Transverse colon (tissue), 4 donors: Measurements from ENCODE around the gene LPCAT4. TPM values are rescaled to one million over a fixed set of nuclear protein-coding genes. Genes with fewer than 3 reads are reported as not detected.
"Not testable (repeated sequence)": the region's sequence is repeated elsewhere in the genome, so short reads cannot be mapped to it uniquely, and the experiment has no call there.

Experiments used
- DNase-seq: peaks from one replicate; pipeline ENCODE4 v3.0.0-alpha.2; 2019
- H3K27ac ChIP-seq, 4 donors: fragments of 200-600 bp; sonication (generic); 2 replicates each; pipeline ENCODE4 v1.5.1; 2016 to 2018; ENCODE audit warnings: inconsistent platforms in 4 of 4
- H3K27me3 ChIP-seq: fragments of 200-600 bp; sonication (generic); 2 replicates; pipeline ENCODE4 v1.5.1; 2017; ENCODE audit warnings: inconsistent platforms
- H3K36me3 ChIP-seq, 4 donors: fragments of 200-600 bp; sonication (generic); 2 replicates each; pipeline ENCODE4 v1.5.1; 2017 to 2019; ENCODE audit warnings: inconsistent platforms in 4 of 4
- H3K4me1 ChIP-seq, 4 donors: fragments of 200-600 bp; sonication (generic); 2 replicates each; pipeline ENCODE4 v1.5.1; 2017 to 2020; ENCODE audit warnings: inconsistent platforms in 4 of 4
- H3K4me3 ChIP-seq, 4 donors: fragments of 200-600 bp; sonication (generic); 1 replicate in 1 of 4; 2 replicates in 3 of 4; pipeline versions ENCODE4 v1.5.1 to v1.6.1; 2017 to 2019; ENCODE audit warnings: inconsistent platforms in 4 of 4
- H3K9me3 ChIP-seq, 2 donors: fragments of 200-600 bp; sonication (generic); 2 replicates each; pipeline ENCODE4 v1.5.1; 2017 to 2019; ENCODE audit warnings: inconsistent platforms in 2 of 2
- CTCF ChIP-seq, 5 experiments: fragments of 200-600 bp in 3 of 5; fragments of 450-650 bp in 2 of 5; sonication (generic) in 3 of 5; IDR thresholded peaks; 1 replicate in 2 of 5; 2 replicates in 3 of 5; pipeline ENCODE4 v1.5.1; 2016 to 2017; ENCODE audit warnings: antibody characterized with exemption in 5 of 5, inconsistent platforms in 3 of 5, mild to moderate bottlenecking in 2 of 5, moderate library complexity in 1 of 5
- EP300 ChIP-seq: sonication (generic); formaldehyde crosslinking; IDR thresholded peaks from one replicate; pipeline ENCODE4 v1.6.1; 2017; ENCODE audit warnings: antibody characterized with exemption, low read depth
- POLR2A ChIP-seq: fragments of 450-650 bp; IDR thresholded peaks from one replicate; pipeline ENCODE4 v1.6.1; 2016; ENCODE audit warnings: antibody characterized with exemption, mild to moderate bottlenecking, moderate library complexity
- POLR2AphosphoS5 ChIP-seq, 3 donors: sonication (generic); formaldehyde crosslinking; IDR thresholded peaks; one replicate each; pipeline ENCODE4 v1.6.1; 2016; ENCODE audit warnings: antibody characterized with exemption in 3 of 3
- WGBS, 2 donors: methylation state at CpG; one replicate each; pipeline ENCODE4 v1.1.5; 2018; ENCODE audit warnings: low coverage in 1 of 2; 5-methylcytosine and 5-hydroxymethylcytosine counted together
- in situ Hi-C, 4 donors: fragments of 200-750 bp; cut with MboI; loops; one replicate each; pipeline versions ENCODE4 v1.15.0 to v1.15.1; 2017; ENCODE audit warnings: low sequenced_read_pairs in 3 of 4, low pct_ligation_motif_present in 1 of 4, low pct_unique_long_range_greater_than_20kb in 1 of 4
- intact Hi-C: fragments of 100-400 bp; cut with DNase I; formaldehyde crosslinking; loops from one replicate; pipeline ENCODE4 v1.15.1; 2023; ENCODE audit warnings: low total_unique reads
- total RNA-seq, 4 donors: library from RNA; depleted of rRNA; stranded (reverse); fragments of >200 nt; gene quantifications; one replicate each; pipeline ENCODE4 v1.1.0, GENCODE V29; 2016

The LPCAT4 gene
- total RNA-seq, 4 donors from 2014 or later: 109 to 380 (median 143) TPM

DNA sequence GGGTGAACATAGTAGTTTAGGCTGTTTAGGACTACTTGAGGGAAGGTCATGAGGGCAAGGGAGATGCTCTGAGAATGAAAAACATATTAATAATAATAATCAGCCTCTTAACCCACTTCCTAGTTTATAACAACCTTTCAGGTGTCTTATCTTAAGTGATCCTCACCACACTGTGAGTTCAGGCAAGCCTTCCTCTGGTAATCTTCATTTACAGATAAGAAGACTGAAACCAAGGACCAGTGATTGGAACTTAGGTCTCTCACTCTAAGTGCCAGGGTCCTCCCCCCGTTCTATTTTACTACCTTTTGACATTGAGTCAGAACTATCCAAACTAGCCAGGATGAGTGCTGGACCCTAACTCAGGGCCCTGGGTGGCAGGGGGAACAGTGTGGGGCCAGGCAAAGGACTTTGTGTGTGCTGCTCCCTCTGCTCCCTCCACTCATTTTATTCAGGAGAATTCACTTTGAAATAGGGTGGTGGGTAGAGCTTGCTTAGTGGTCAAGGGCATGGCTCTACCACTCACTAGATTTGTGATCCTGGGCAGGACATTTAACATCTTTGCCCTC, 18.2 kb downstream of the LPCAT4 start:
- in situ Hi-C loops: loop anchor here in 2 of 4 donors (10.0 to 25.0 kb wide), 2 partner anchors 104 to 262 kb away; no protein-coding TSS in a partner anchor
- no peak for TF ChIP-seq CTCF (IDR thresholded peaks at IDR 0.05)
- TF ChIP-seq POLR2A: no peak
- no peak for TF ChIP-seq EP300
- TF ChIP-seq POLR2AphosphoS5 (IDR thresholded peaks at IDR 0.05): no peak
- no peaks in the 10 kb centered on the region for H3K27me3 ChIP-seq

DNA sequence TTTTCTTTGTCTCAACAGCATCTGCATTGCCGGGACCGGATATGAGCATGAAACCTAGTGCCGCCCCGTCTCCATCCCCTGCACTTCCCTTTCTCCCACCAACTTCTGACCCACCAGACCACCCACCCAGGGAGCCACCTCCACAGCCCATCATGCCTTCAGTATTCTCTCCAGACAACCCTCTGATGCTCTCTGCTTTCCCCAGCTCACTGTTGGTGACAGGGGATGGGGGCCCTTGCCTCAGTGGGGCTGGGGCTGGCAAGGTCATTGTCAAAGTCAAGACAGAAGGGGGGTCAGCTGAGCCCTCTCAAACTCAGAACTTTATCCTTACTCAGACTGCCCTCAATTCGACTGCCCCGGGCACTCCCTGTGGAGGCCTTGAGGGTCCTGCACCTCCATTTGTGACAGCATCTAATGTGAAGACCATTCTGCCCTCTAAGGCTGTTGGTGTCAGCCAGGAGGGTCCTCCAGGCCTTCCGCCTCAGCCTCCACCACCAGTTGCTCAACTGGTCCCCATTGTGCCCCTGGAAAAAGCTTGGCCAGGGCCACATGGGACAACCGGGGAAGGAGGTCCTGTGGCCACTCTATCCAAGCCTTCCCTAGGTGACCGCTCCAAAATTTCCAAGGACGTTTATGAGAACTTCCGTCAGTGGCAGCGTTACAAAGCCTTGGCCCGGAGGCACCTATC, 18.9 kb downstream of the LPCAT4 start:
- intact Hi-C loops: loop anchor here (10.0 kb wide), 1 partner anchor 243 kb away; the partner anchor contains the start of genes EMC7 and PGBD4
- Histone ChIP-seq H3K4me3 (no peak overlapping the region), H3K36me3 (no peaks in the 10 kb centered on the region), H3K4me1 (no peaks in the 10 kb centered on the region), H3K9me3 (no peaks in the 10 kb centered on the region), H3K27ac (no peak overlapping the region), H3K27me3 (no peaks in the 10 kb centered on the region)
- in situ Hi-C loops: loop anchor here in 2 of 4 donors (10.0 to 25.0 kb wide), 2 partner anchors 103 to 261 kb away; no protein-coding TSS in a partner anchor
- 70 to 85% methylated on average over 4 to 12 of the region's 13 CpGs for WGBS, 2 donors
- no peak for DNase-seq
- TF ChIP-seq EP300 (no peak), POLR2AphosphoS5 (IDR thresholded peaks at IDR 0.05) (no peak), POLR2A (no peak), CTCF (IDR thresholded peaks at IDR 0.05) (no peak)

More for the DNA sequence above, 18.2 kb downstream of the LPCAT4 start:
- intact Hi-C loops: loop anchor here (10.0 kb wide), 1 partner anchor 244 kb away; the partner anchor contains the start of genes EMC7 and PGBD4
- DNase-seq: no peak
- 26% methylated on average over 1 of the region's 1 CpG; no CpG with 5 or more reads in 1 of the 2 donors for WGBS, 2 donors
- H3K4me1 ChIP-seq: no peaks in the 10 kb centered on the region
- H3K36me3 ChIP-seq: no peaks in the 10 kb centered on the region
- H3K4me3 ChIP-seq: no peak overlapping the region
- H3K27ac ChIP-seq: no peak overlapping the region
- no peaks in the 10 kb centered on the region for H3K9me3 ChIP-seq

GRCh38 chr15:34342737-34343575, 24.0 kb downstream of the LPCAT4 start, which contains the start of the genes NOP10 and NUTM1:
NOP10 (minus strand) TSS chr15:34343136; CDS start chr15:34343073, 63 bp downstream.
NUTM1 (plus strand) TSS chr15:34343315; CDS start chr15:34343697, 382 bp downstream.
- intact Hi-C loops: loop anchor here (10.0 kb wide), 1 partner anchor 238 kb away; the partner anchor contains the start of genes EMC7 and PGBD4
- in situ Hi-C loops: loop anchor here in 2 of 4 donors (10.0 to 25.0 kb wide), 2 partner anchors 98 to 256 kb away; no protein-coding TSS in a partner anchor
- 1 to 2% methylated on average over 15 to 38 of the region's 38 CpGs for WGBS, 2 donors

GRCh38 chr15:34342213-34342736, 24.7 kb downstream of the LPCAT4 start:
- WGBS, 2 donors: 0 to 30% methylated on average over 3 to 26 of the region's 26 CpGs
- H3K4me1 ChIP-seq: peaks cover 0 to 26% (median 8%) of the 10 kb centered on the region in 4 donors
- H3K36me3 ChIP-seq, DNase-seq, H3K27me3 ChIP-seq, H3K9me3 ChIP-seq: not testable (repeated sequence)
- intact Hi-C loops: loop anchor here (10.0 kb wide), 1 partner anchor 237 kb away; the partner anchor contains the start of genes EMC7 and PGBD4
- in situ Hi-C loops: loop anchor here in 2 of 4 donors (10.0 to 25.0 kb wide), 2 partner anchors 97 to 255 kb away; no protein-coding TSS in a partner anchor
- H3K27ac ChIP-seq: peak overlapping the region; percentile 89 to 99 (median 94)
- peak overlapping the region; percentile 75 to 98 (median 87) for H3K4me3 ChIP-seq

More at GRCh38 chr15:34342737-34343575, 24.0 kb downstream of the LPCAT4 start, which contains the start of the genes NOP10 and NUTM1:
- Histone ChIP-seq H3K27ac (peak within 1 kb of the TSS; percentile 89 to 99 (median 94)), H3K36me3 (no peaks in the 10 kb centered on the region), H3K27me3 (no peaks in the 10 kb centered on the region), H3K4me1 (peaks cover 0 to 26% (median 8%) of the 10 kb centered on the region in 4 donors), H3K9me3 (no peaks in the 10 kb centered on the region), H3K4me3 (peak within 1 kb of the TSS; percentile 75 to 98 (median 87))
- TF ChIP-seq CTCF (IDR thresholded peaks at IDR 0.05) (peak; percentile 91 to 99 (median 97)), POLR2A (peak; percentile 85), POLR2AphosphoS5 (IDR thresholded peaks at IDR 0.05) (peak; percentile 87 to 93 (median 92)), EP300 (no peak)
- DNase-seq: peak; percentile 93
